Trophoblast cell (in vitro differentiated cells and primary cell): ENCODE data around the gene NHSL1.
A peak's percentile ranks its signal among the peaks of the same experiment; 100 is the strongest.

Source experiments
- DNase-seq, 2 donors: peaks; one replicate each; pipeline ENCODE4 v3.0.0-alpha.2; 2016
- H2AFZ ChIP-seq: 2 replicates; pipeline ENCODE4 v1.6.1; 2013; ENCODE audit warnings: low read length, moderate library complexity, mild to moderate bottlenecking; ENCODE audit not compliant: insufficient read depth, poor library complexity
- H2AK5ac ChIP-seq: 2 replicates; pipeline ENCODE4 v1.6.1; 2013; ENCODE audit warnings: mild to moderate bottlenecking, low read length
- H2BK120ac ChIP-seq: 2 replicates; pipeline ENCODE4 v1.6.1; 2013; ENCODE audit warnings: low read length, mild to moderate bottlenecking, moderate library complexity; ENCODE audit not compliant: insufficient read depth, poor library complexity
- H2BK12ac ChIP-seq: 2 replicates; pipeline ENCODE4 v1.6.1; 2013; ENCODE audit warnings: mild to moderate bottlenecking, low read length, moderate library complexity
- H2BK5ac ChIP-seq: 2 replicates; pipeline ENCODE4 v1.6.1; 2013; ENCODE audit warnings: low read length, low read depth, moderate library complexity, mild to moderate bottlenecking; ENCODE audit not compliant: poor library complexity
- H3K14ac ChIP-seq: 2 replicates; pipeline ENCODE4 v1.6.1; 2013; ENCODE audit warnings: mild to moderate bottlenecking, low read length
- H3K18ac ChIP-seq: 2 replicates; pipeline ENCODE4 v1.6.1; 2013; ENCODE audit warnings: mild to moderate bottlenecking, low read length
- H3K23ac ChIP-seq: 2 replicates; pipeline ENCODE4 v1.6.1; 2013; ENCODE audit warnings: low read length
- H3K27ac ChIP-seq: 2 replicates; pipeline ENCODE4 v1.5.1; 2013; ENCODE audit warnings: low read depth, mild to moderate bottlenecking, inconsistent platforms, low read length, moderate library complexity
- H3K27me3 ChIP-seq: 2 replicates; pipeline ENCODE4 v1.6.1; 2013; ENCODE audit warnings: inconsistent platforms, mild to moderate bottlenecking, low read length, moderate library complexity; ENCODE audit not compliant: insufficient read depth
- H3K36me3 ChIP-seq, 2 experiments: 1 replicate in 1 of 2; 2 replicates in 1 of 2; pipeline ENCODE4 v1.6.1; 2013; ENCODE audit warnings: low read length in 2 of 2, mild to moderate bottlenecking in 2 of 2, moderate library complexity in 1 of 2; ENCODE audit not compliant: insufficient read depth in 2 of 2, control insufficient read depth in 1 of 2
- H3K4ac ChIP-seq: 2 replicates; pipeline ENCODE4 v1.6.1; 2013; ENCODE audit warnings: low read depth, mild to moderate bottlenecking, low read length, moderate library complexity
- H3K4me1 ChIP-seq, 2 experiments: 1 replicate in 1 of 2; 2 replicates in 1 of 2; pipeline ENCODE4 v1.6.1; 2013; ENCODE audit warnings: low read length in 2 of 2, mild to moderate bottlenecking in 2 of 2, moderate library complexity in 1 of 2; ENCODE audit not compliant: insufficient read depth in 2 of 2, control insufficient read depth in 1 of 2
- H3K4me2 ChIP-seq: 2 replicates; pipeline ENCODE4 v1.6.1; 2013; ENCODE audit warnings: inconsistent platforms, mild to moderate bottlenecking, low read length, moderate library complexity
- H3K4me3 ChIP-seq: 2 replicates; pipeline ENCODE4 v1.5.1; 2013; ENCODE audit warnings: mild to moderate bottlenecking, low read depth, low read length, inconsistent platforms
- H3K79me1 ChIP-seq: one replicate; pipeline ENCODE4 v1.6.1; 2013; ENCODE audit warnings: low read length
- H3K79me2 ChIP-seq: 2 replicates; pipeline ENCODE4 v1.6.1; 2013; ENCODE audit warnings: low read length, mild to moderate bottlenecking; ENCODE audit not compliant: control insufficient read depth, insufficient read depth, poor library complexity
- H3K9ac ChIP-seq: 2 replicates; pipeline ENCODE4 v1.6.1; 2013; ENCODE audit warnings: mild to moderate bottlenecking, low read length
- H3K9me3 ChIP-seq: 2 replicates; pipeline ENCODE4 v1.6.1; 2013; ENCODE audit warnings: low read depth, mild to moderate bottlenecking, control low read depth, inconsistent platforms, low read length; ENCODE audit not compliant: insufficient read depth
- H4K12ac ChIP-seq: 2 replicates; pipeline ENCODE4 v1.6.1; 2013; ENCODE audit warnings: low read depth, mild to moderate bottlenecking, low read length, moderate library complexity
- H4K8ac ChIP-seq: 2 replicates; pipeline ENCODE4 v1.6.1; 2013; ENCODE audit warnings: low read depth, mild to moderate bottlenecking, low read length, moderate library complexity
- H4K91ac ChIP-seq: one replicate; pipeline ENCODE4 v1.6.1; 2013; ENCODE audit warnings: low read depth, mild to moderate bottlenecking, low read length, moderate library complexity
- WGBS: extraction: QIAGEN DNeasy Blood & Tissue Kit; methylation state at CpG from one replicate; pipeline ENCODE4 v1.1.7; 2013; ENCODE audit warnings: missing lambda C conversion rate; ENCODE audit not compliant: insufficient read length, insufficient coverage; ENCODE audit errors: extremely low coverage; 5-methylcytosine and 5-hydroxymethylcytosine counted together

The NHSL1 gene

GRCh38 chr6:138539876-138540275 lies 40.6 kb upstream of the NHSL1 start:
- Histone ChIP-seq H3K4me3 (no peak overlapping the region), H3K4me2 (no peak overlapping the region), H3K27ac (no peak overlapping the region), H2AK5ac (no peak overlapping the region), H2BK12ac (no peak overlapping the region), H3K27me3 (no peaks in the 10 kb centered on the region), H3K36me3 (no peaks in the 10 kb centered on the region), H4K8ac (no peak overlapping the region), H3K79me1 (peaks cover 2% of the 10 kb centered on the region), H3K14ac (no peak overlapping the region), H3K23ac (no peak overlapping the region), H3K4me1 (peaks cover 4 to 20% of the 10 kb centered on the region in 2 experiments), H3K9me3 (no peaks in the 10 kb centered on the region), H2AFZ (no peak overlapping the region), H2BK5ac (no peak overlapping the region), H4K91ac (no peak overlapping the region), H3K4ac (no peak overlapping the region), H3K79me2 (peaks cover 1% of the 10 kb centered on the region), H3K9ac (no peak overlapping the region), H3K18ac (no peak overlapping the region), H4K12ac (no peak overlapping the region), H2BK120ac (no peak overlapping the region)
- WGBS, result no CpG with 5 or more reads among the region's 1 CpG
- no peak for DNase-seq

DNA sequence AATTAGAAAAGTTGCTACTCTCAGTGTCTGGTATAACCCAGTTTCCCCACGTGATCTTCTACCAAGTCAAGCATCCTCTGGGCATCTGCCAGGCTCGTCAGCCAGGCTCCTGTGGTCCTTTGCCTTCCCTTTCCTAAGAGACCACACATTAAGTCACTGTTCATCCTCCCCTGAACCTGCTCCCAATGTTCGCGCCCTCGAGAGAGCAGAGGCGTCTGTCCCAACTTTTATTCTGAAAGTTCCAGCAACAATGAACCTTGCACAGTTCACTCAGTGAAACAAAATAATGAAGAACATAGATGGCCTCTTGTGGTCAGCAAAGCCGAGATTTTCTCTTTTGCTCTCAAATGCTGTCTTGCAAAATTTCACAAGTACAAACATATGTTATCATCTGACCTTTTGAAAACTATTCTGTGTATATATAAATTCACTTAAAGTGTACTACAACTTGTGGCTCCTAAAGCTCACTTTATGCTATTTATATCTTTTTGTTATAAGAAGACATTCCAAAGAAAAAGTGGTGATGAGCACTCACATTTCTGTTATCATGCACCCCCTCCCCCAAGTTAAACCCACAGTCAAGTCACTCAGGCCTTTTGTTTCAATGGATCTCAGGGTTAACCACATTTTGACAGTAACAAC lies 39.2 kb upstream of the NHSL1 start:
- no peak overlapping the region for H3K14ac ChIP-seq
- H3K23ac ChIP-seq, result no peak overlapping the region
- no peak overlapping the region for H2BK120ac ChIP-seq
- peaks cover 1% of the 10 kb centered on the region for H3K79me2 ChIP-seq
- H4K12ac ChIP-seq, result no peak overlapping the region
- H2BK5ac ChIP-seq, result no peak overlapping the region
- H2AK5ac ChIP-seq, result no peak overlapping the region
- H3K4me2 ChIP-seq, result no peak overlapping the region
- H3K18ac ChIP-seq, result no peak overlapping the region
- H3K4me3 ChIP-seq, result no peak overlapping the region
- H2AFZ ChIP-seq, result no peak overlapping the region
- H3K4ac ChIP-seq, result peak overlapping the region; percentile 6
- no peak overlapping the region for H4K91ac ChIP-seq
- H3K9me3 ChIP-seq, result no peaks in the 10 kb centered on the region
- H3K4me1 ChIP-seq, result peaks cover 4 to 20% of the 10 kb centered on the region in 2 experiments
- no peak overlapping the region for H3K9ac ChIP-seq
- no peak overlapping the region for H2BK12ac ChIP-seq
- peaks cover 2% of the 10 kb centered on the region for H3K79me1 ChIP-seq
- DNase-seq, result no peak
- H3K27me3 ChIP-seq, result no peaks in the 10 kb centered on the region
- H3K36me3 ChIP-seq, result no peaks in the 10 kb centered on the region
- WGBS, result no CpG with 5 or more reads among the region's 7 CpGs
- no peak overlapping the region for H3K27ac ChIP-seq
- H4K8ac ChIP-seq, result no peak overlapping the region

DNA sequence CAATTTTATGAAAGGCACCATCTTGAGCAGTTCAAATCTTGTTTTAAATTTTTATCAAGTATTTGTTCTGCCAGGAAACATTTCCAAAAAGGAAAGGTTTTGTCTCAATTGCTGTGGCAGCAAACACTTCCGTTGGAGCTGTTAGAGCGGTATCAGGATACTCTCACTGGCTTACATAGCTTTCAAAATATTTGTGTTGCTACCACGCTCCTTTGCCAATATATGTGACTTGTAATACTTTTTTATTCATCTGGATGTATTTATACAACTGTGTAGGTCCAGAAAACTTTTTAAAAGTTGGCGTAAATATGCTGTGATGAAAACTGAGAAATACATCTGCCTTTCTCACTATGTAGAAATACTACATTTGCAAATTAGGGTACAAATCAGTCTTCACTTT lies 37.8 kb upstream of the NHSL1 start:
- Histone ChIP-seq H2BK12ac (no peak overlapping the region), H4K91ac (no peak overlapping the region), H3K4me3 (no peak overlapping the region), H2AFZ (no peak overlapping the region), H2AK5ac (no peak overlapping the region), H3K14ac (no peak overlapping the region), H2BK120ac (no peak overlapping the region), H3K27ac (no peak overlapping the region), H4K8ac (no peak overlapping the region), H3K36me3 (no peaks in the 10 kb centered on the region), H3K9ac (no peak overlapping the region), H3K18ac (no peak overlapping the region), H3K9me3 (no peaks in the 10 kb centered on the region), H4K12ac (no peak overlapping the region), H3K79me1 (peaks cover 2% of the 10 kb centered on the region), H3K4ac (no peak overlapping the region), H3K4me1 (peaks cover 3 to 20% of the 10 kb centered on the region in 2 experiments), H3K27me3 (no peaks in the 10 kb centered on the region), H2BK5ac (no peak overlapping the region), H3K4me2 (no peak overlapping the region), H3K79me2 (peaks cover 1% of the 10 kb centered on the region), H3K23ac (no peak overlapping the region)
- no CpG with 5 or more reads among the region's 4 CpGs for WGBS
- no peak for DNase-seq

DNA sequence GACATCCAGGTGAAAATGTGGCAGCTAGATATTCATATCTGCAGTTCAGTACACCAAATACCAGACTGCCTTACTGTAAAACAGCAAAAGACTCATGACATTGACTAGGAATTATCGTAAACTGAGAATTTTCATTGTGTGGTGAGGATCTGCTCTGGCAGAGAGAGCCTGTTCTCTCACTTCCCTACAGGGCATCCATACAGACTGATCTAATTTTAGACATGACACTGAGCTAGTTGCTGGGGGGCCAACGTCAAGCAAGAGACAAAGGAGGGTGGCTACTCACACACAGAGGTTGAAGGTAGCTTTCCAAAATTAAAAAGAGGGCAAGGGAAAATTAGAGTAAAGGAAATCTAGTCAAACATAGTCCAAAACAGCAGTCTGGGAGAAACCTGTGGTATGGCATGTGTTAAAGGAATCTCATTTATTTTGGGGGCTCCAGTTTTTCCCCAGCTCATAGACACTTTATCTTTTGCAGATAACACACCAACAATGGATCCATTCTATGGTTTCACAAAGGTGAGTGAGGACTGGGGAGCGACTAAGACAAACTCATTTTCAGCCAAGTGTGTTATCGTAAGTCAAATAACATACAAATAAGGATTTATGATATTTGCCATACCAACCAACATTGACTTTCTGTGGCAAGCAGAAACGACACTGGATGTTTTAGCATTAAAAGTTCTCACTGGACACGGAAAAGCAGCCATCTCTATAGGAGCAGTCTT lies 36.6 kb upstream of the NHSL1 start:
- DNase-seq, result no peak
- Histone ChIP-seq H3K36me3 (no peaks in the 10 kb centered on the region), H2BK5ac (no peak overlapping the region), H2AK5ac (no peak overlapping the region), H3K27me3 (no peaks in the 10 kb centered on the region), H2BK120ac (no peak overlapping the region), H3K9me3 (no peaks in the 10 kb centered on the region), H3K23ac (no peak overlapping the region), H3K4ac (no peak overlapping the region), H3K27ac (no peak overlapping the region), H3K18ac (no peak overlapping the region), H3K14ac (no peak overlapping the region), H4K91ac (no peak overlapping the region), H3K4me1 (peaks cover 0 to 12% of the 10 kb centered on the region in 2 experiments), H3K79me1 (no peaks in the 10 kb centered on the region), H4K12ac (no peak overlapping the region), H2BK12ac (no peak overlapping the region), H3K4me3 (no peak overlapping the region), H4K8ac (peak overlapping the region; percentile 20), H2AFZ (no peak overlapping the region), H3K9ac (no peak overlapping the region), H3K4me2 (peak overlapping the region; percentile 16), H3K79me2 (no peaks in the 10 kb centered on the region)
- no CpG with 5 or more reads among the region's 6 CpGs for WGBS
